ENCODE results near the gene RAB31. TPM values are rescaled to one million over a fixed set of nuclear protein-coding genes. Genes with fewer than 3 reads are reported as not detected.

Gene RAB31
- total RNA-seq, 1 experiment from 2014 or later = 2.3 TPM

GRCh38 chr18:9715088-9715343, 6.9 kb downstream of the RAB31 start:
- TF ChIP-seq CTCF (IDR thresholded peaks at IDR 0.05; ENCODE audit: unreplicated experiment) = no peak
- BruUV-seq (replicated peaks) = no TSS peak
- intact Hi-C loops (cut with micrococcal nuclease; ENCODE audit: unreplicated experiment) = no loop called here
- CTCF ChIA-PET = no interaction called here
- no peaks in the 10 kb centered on the region for H3K9me3 Mint-ChIP-seq (ENCODE audit: low read depth, unreplicated experiment)
- H3K4me3 Mint-ChIP-seq (ENCODE audit: low read depth, unreplicated experiment) = no peak overlapping the region
- H3K36me3 Mint-ChIP-seq (ENCODE audit: insufficient read depth, unreplicated experiment) = no peaks in the 10 kb centered on the region
- H3K27ac Mint-ChIP-seq (ENCODE audit: unreplicated experiment) = no peak overlapping the region
- peaks cover 55% of the 10 kb centered on the region for H3K27me3 Mint-ChIP-seq (ENCODE audit: unreplicated experiment)
- H3K4me1 Mint-ChIP-seq (ENCODE audit: low read depth, unreplicated experiment) = peaks cover 20% of the 10 kb centered on the region
- no peak for DNase-seq

GRCh38 chr18:9715978-9716774, 8.1 kb downstream of the RAB31 start:
- no peaks in the 10 kb centered on the region for H3K9me3 Mint-ChIP-seq (ENCODE audit: low read depth, unreplicated experiment)
- DNase-seq = no peak
- H3K27ac Mint-ChIP-seq (ENCODE audit: unreplicated experiment) = no peak overlapping the region
- intact Hi-C loops (cut with micrococcal nuclease; ENCODE audit: unreplicated experiment) = no loop called here
- CTCF ChIA-PET = interaction anchor here (0.6 kb wide), 1 partner anchor 25 kb away, joined by 3 read pairs; no protein-coding TSS in a partner anchor
- no peaks in the 10 kb centered on the region for H3K36me3 Mint-ChIP-seq (ENCODE audit: insufficient read depth, unreplicated experiment)
- peaks cover 45% of the 10 kb centered on the region for H3K27me3 Mint-ChIP-seq (ENCODE audit: unreplicated experiment)
- no TSS peak for BruUV-seq (replicated peaks)
- no peak overlapping the region for H3K4me3 Mint-ChIP-seq (ENCODE audit: low read depth, unreplicated experiment)
- no peak for TF ChIP-seq CTCF (IDR thresholded peaks at IDR 0.05; ENCODE audit: unreplicated experiment)
- peaks cover 20% of the 10 kb centered on the region for H3K4me1 Mint-ChIP-seq (ENCODE audit: low read depth, unreplicated experiment)

GRCh38 chr18:9716780-9717563, 8.9 kb downstream of the RAB31 start:
- Mint-ChIP-seq H3K27ac (ENCODE audit: unreplicated experiment) (no peak overlapping the region), H3K4me3 (ENCODE audit: low read depth, unreplicated experiment) (no peak overlapping the region), H3K36me3 (ENCODE audit: insufficient read depth, unreplicated experiment) (no peaks in the 10 kb centered on the region), H3K27me3 (ENCODE audit: unreplicated experiment) (peaks cover 45% of the 10 kb centered on the region), H3K4me1 (ENCODE audit: low read depth, unreplicated experiment) (peaks cover 20% of the 10 kb centered on the region), H3K9me3 (ENCODE audit: low read depth, unreplicated experiment) (no peaks in the 10 kb centered on the region)
- CTCF ChIA-PET = no interaction called here
- DNase-seq = no peak
- BruUV-seq (replicated peaks) = no TSS peak
- TF ChIP-seq CTCF (IDR thresholded peaks at IDR 0.05; ENCODE audit: unreplicated experiment) = no peak
- intact Hi-C loops (cut with micrococcal nuclease; ENCODE audit: unreplicated experiment) = no loop called here

GRCh38 chr18:9719421-9719981, 11.4 kb downstream of the RAB31 start:
- Mint-ChIP-seq H3K4me3 (ENCODE audit: low read depth, unreplicated experiment) (no peak overlapping the region), H3K27me3 (ENCODE audit: unreplicated experiment) (peaks cover 25% of the 10 kb centered on the region), H3K4me1 (ENCODE audit: low read depth, unreplicated experiment) (peaks cover 18% of the 10 kb centered on the region), H3K9me3 (ENCODE audit: low read depth, unreplicated experiment) (no peaks in the 10 kb centered on the region), H3K36me3 (ENCODE audit: insufficient read depth, unreplicated experiment) (no peaks in the 10 kb centered on the region), H3K27ac (ENCODE audit: unreplicated experiment) (no peak overlapping the region)
- CTCF ChIA-PET = no interaction called here
- DNase-seq = no peak
- intact Hi-C loops (cut with micrococcal nuclease; ENCODE audit: unreplicated experiment) = no loop called here
- no TSS peak for BruUV-seq (replicated peaks)
- TF ChIP-seq CTCF (IDR thresholded peaks at IDR 0.05; ENCODE audit: unreplicated experiment) = no peak

Measured in Calu3 (cell line).